ENCODE measurements around the gene ROCK2. TPM values are rescaled to one million over a fixed set of nuclear protein-coding genes. Genes with fewer than 3 reads are reported as not detected.

ROCK2 gene
- total and polyA plus RNA-seq, 3 donors from 2014 or later: 4.6 to 33.7 (median 31.3) TPM

DNA sequence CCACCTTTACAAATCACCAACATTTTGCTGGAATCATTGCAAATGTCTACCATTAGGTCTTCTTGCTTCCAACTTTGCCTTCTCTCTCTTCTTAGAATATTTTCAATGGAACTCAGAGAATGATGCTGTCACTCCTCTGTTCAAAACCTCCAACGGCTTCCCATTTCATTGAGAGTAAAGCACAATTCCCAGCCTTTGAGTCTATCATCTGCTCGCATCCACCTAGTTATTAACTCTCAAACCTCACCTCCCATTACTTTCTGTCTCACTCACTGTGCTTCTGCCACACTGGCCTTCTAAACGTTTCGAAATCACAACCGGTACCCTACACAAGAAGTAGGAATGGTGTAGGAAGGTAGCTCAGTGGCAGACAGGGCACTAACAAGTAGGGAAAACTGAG is 40.0 kb downstream of the ROCK2 start:
- Histone ChIP-seq H3K9me3 (no peaks in the 10 kb centered on the region), H3K27me3 (no peaks in the 10 kb centered on the region), H3K4me3 (no peak overlapping the region), H3K4me1 (peaks cover 10% of the 10 kb centered on the region), H3K27ac (no peak overlapping the region), H3K36me3 (ENCODE audit: low read depth, missing control alignments) (no peaks in the 10 kb centered on the region)
- WGBS, 2 donors: 89 to 91% methylated on average over 5 of the region's 5 CpGs
- intact Hi-C loops (cut with DNase I; ENCODE audit: low total_unique reads): no loop called here
- DNase-seq: no peak
- TF ChIP-seq, protein P1, sequence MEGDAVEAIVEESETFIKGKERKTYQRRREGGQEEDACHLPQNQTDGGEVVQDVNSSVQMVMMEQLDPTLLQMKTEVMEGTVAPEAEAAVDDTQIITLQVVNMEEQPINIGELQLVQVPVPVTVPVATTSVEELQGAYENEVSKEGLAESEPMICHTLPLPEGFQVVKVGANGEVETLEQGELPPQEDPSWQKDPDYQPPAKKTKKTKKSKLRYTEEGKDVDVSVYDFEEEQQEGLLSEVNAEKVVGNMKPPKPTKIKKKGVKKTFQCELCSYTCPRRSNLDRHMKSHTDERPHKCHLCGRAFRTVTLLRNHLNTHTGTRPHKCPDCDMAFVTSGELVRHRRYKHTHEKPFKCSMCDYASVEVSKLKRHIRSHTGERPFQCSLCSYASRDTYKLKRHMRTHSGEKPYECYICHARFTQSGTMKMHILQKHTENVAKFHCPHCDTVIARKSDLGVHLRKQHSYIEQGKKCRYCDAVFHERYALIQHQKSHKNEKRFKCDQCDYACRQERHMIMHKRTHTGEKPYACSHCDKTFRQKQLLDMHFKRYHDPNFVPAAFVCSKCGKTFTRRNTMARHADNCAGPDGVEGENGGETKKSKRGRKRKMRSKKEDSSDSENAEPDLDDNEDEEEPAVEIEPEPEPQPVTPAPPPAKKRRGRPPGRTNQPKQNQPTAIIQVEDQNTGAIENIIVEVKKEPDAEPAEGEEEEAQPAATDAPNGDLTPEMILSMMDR (IDR thresholded peaks at IDR 0.05): no peak
- no peak for TF ChIP-seq POLR2A (IDR thresholded peaks at IDR 0.05)

DNA sequence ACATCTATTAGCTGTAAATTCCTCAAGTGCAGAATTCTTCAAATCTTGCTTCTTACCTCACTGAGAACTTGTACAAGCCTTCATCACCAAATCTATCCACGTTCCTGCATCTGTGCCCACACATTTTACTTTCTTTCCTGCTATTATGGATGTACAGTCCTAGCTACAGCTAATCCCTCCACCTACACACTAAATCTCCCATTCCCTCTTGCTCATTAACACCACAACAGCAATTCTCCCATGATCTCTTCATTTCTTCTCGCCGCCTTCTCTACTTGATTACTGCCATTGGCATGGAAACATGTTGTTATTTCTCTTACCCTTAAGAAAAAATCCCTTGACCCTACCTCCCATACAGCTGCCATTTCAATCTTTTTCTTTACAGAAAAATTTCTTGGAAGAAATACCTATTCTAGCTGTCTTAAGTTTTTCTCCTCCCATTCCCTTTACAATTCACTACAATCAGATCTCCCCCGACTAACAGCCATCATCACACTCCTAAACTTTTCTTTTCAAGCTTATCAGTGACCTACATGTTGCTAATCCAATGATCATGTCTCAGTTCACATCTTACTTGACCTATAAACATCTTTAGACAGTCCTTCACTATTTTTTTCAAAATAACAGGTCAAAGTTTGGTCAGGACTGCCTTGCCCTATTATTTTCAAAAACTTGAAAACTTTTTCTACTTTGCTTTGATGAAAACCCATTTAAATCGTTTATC is 41.0 kb downstream of the ROCK2 start:
- TF ChIP-seq, protein P1 (IDR thresholded peaks at IDR 0.05): no peak
- H3K36me3 ChIP-seq (ENCODE audit: low read depth, missing control alignments): no peaks in the 10 kb centered on the region
- no peak for DNase-seq
- intact Hi-C loops (cut with DNase I; ENCODE audit: low total_unique reads): no loop called here
- H3K4me1 ChIP-seq: peaks cover 10% of the 10 kb centered on the region
- 72 to 75% methylated on average over 5 of the region's 5 CpGs for WGBS, 2 donors
- H3K4me3 ChIP-seq: no peak overlapping the region
- no peaks in the 10 kb centered on the region for H3K9me3 ChIP-seq
- H3K27me3 ChIP-seq: no peaks in the 10 kb centered on the region
- H3K27ac ChIP-seq: no peak overlapping the region

DNA sequence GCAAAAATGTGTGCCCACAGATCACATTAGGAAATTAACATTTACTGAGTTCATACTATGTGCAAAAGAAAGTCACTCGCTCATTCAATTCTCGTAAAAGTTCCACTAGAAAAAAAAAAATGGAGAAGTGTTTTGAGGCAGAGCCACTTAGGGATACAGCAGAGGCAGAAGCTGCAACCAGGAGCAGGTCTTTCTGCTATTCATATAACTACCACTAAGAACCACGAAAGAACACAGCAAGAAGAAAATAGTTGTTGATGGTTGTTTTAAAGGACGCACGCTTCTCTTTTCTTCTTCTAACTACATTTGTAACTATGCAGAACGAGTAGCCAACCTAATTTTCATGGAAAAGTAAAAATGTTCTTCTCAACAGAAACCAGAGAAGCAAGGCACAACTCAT is 45.0 kb downstream of the ROCK2 start:
- TF ChIP-seq, protein P1 (IDR thresholded peaks at IDR 0.05): no peak
- TF ChIP-seq POLR2A (IDR thresholded peaks at IDR 0.05): no peak
- H3K27ac ChIP-seq: no peak overlapping the region
- H3K27me3 ChIP-seq: no peaks in the 10 kb centered on the region
- no peaks in the 10 kb centered on the region for H3K9me3 ChIP-seq
- 84 to 90% methylated on average over 6 of the region's 6 CpGs for WGBS, 2 donors
- no peak for DNase-seq
- no peaks in the 10 kb centered on the region for H3K36me3 ChIP-seq (ENCODE audit: low read depth, missing control alignments)
- no peak overlapping the region for H3K4me3 ChIP-seq
- intact Hi-C loops (cut with DNase I; ENCODE audit: low total_unique reads): no loop called here
- peaks cover 5% of the 10 kb centered on the region for H3K4me1 ChIP-seq

DNA sequence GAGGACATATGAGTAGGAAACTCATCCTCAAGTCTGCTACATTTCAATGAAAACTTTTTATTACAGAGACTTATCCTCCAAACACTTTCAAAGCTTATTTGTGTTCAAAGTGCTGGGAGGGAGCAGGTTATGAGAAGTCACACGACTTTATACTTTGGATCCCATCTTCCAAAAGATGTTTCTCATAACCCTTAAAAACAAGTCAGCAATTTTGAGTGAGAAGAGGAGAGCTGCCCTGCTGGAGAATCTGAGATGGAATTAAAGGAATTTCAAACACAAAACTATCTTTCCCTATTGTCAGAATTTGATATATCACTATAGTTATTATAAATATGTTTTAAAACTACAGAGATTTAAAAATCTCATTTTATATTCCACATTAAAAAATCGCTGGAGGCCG is 45.8 kb downstream of the ROCK2 start:
- TF ChIP-seq, protein P1 (IDR thresholded peaks at IDR 0.05): no peak
- no peak for TF ChIP-seq POLR2A (IDR thresholded peaks at IDR 0.05)
- no peak for DNase-seq
- Histone ChIP-seq H3K36me3 (ENCODE audit: low read depth, missing control alignments) (no peaks in the 10 kb centered on the region), H3K9me3 (no peaks in the 10 kb centered on the region), H3K4me1 (peaks cover 5% of the 10 kb centered on the region), H3K4me3 (no peak overlapping the region), H3K27ac (no peak overlapping the region), H3K27me3 (no peaks in the 10 kb centered on the region)
- intact Hi-C loops (cut with DNase I; ENCODE audit: low total_unique reads): no loop called here
- WGBS, 2 donors: 61 to 62% methylated on average over 3 of the region's 3 CpGs

DNA sequence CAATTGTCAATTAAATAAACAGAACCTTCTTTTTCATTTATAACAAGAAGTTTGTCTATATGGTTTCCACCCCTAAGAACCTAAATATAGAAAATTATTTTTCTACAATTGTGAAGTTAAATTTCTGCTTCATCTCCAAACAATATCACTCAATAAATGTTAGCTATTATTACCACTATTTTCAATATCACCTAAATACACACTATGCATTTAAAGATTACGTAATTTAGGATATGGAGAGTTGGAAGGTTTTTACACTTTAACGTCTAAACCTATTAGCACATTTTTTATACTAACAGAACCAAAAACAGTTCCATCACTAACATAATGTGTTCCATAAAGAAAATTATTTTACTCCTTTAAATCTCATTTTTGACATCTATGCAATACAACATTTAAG is 48.0 kb downstream of the ROCK2 start:
- no peak overlapping the region for H3K4me3 ChIP-seq
- H3K4me1 ChIP-seq: no peaks in the 10 kb centered on the region
- H3K27ac ChIP-seq: no peak overlapping the region
- H3K27me3 ChIP-seq: no peaks in the 10 kb centered on the region
- WGBS, 2 donors: 91% methylated on average over 2 of the region's 2 CpGs
- TF ChIP-seq POLR2A (IDR thresholded peaks at IDR 0.05): no peak
- TF ChIP-seq, protein P1 (IDR thresholded peaks at IDR 0.05): no peak
- intact Hi-C loops (cut with DNase I; ENCODE audit: low total_unique reads): no loop called here
- no peaks in the 10 kb centered on the region for H3K9me3 ChIP-seq
- no peaks in the 10 kb centered on the region for H3K36me3 ChIP-seq (ENCODE audit: low read depth, missing control alignments)
- DNase-seq: no peak
